GM19468 (cell line): ENCODE measurements around the gene COQ8A.

Source experiments
- ATAC-seq: cut with Tn5 transposase; IDR thresholded peaks from one replicate; pipeline ENCODE4 v1.9.1; 2021; ENCODE audit warnings: mild to moderate bottlenecking, moderate library complexity, moderate number of reproducible peaks; ENCODE audit not compliant: unreplicated experiment; ENCODE audit errors: extremely low read depth

COQ8A gene

DNA sequence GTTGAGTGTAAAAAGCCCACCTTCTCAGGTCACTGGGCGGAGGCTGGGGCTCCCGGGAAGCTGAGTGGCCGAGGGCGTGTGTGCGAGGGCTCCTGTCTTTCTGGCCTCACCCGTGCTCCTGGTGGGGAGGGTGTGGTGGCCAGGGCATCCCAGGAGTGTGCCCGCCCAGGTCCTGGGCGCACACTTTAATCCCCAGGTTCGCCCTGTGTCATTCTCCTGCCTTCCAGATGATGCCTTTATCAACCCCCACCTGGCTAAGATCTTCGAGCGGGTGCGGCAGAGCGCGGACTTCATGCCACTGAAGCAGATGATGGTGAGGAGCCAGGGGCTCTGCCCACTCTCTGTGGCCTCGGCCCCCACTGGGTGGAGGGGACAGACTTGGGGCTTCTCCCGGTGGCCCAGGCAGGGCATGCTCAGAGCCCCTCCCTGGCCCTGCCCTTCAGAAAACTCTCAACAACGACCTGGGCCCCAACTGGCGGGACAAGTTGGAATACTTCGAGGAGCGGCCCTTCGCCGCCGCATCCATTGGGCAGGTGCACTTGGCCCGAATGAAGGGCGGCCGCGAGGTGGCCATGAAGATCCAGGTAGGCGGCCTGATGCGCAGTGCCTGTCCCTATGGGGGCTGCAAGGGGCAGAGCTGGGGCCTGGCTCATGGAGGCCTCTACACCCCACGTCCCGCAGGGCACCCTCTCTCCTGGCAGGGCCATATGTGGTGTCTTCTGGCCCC is 42.5 kb downstream of the COQ8A start:
- ATAC-seq: no peak

DNA sequence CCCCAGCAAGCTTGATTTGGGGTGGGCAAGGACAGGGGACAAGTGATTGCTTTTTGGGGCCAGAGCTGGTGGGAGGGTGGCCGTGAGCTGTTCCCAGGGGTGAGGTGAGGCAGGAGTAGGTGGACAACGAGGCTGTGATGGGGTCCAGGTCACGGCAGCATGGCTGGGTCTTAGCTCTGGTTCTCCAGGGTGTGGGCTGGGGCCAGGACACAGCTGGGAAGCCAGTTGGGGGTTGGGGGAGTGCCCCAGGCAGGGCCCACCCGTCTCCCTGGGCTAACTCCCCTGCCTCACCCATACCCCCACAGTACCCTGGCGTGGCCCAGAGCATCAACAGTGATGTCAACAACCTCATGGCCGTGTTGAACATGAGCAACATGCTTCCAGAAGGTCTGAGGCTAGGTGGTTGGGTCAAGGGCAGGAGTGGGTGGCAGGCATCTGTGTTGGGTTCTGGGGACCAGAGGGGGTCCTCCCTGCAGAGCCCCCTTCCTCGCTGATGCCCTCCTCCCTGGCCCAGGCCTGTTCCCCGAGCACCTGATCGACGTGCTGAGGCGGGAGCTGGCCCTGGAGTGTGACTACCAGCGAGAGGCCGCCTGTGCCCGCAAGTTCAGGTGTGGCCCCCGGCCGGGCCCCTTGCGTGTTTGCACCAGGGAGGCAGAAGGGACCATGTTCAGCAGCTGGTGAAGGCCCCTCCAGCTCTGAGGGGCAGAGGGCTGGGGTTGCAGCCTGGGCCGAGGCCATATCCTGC is 43.3 kb downstream of the COQ8A start:
- no peak for ATAC-seq

DNA sequence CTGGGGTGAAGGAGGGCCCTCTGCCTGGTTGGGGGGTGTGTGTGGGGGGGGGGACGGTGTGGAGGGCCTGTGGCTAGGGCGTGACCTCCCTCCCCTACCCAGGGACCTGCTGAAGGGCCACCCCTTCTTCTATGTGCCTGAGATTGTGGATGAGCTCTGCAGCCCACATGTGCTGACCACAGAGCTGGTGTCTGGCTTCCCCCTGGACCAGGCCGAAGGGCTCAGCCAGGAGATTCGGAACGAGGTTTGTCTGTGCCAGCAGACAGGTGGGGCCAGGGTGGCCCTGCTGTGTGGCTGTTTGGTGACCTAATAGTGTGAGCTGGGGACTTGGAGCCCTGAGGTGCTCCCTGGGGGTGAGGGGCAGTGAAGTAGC is 43.9 kb downstream of the COQ8A start:
- no peak for ATAC-seq

DNA sequence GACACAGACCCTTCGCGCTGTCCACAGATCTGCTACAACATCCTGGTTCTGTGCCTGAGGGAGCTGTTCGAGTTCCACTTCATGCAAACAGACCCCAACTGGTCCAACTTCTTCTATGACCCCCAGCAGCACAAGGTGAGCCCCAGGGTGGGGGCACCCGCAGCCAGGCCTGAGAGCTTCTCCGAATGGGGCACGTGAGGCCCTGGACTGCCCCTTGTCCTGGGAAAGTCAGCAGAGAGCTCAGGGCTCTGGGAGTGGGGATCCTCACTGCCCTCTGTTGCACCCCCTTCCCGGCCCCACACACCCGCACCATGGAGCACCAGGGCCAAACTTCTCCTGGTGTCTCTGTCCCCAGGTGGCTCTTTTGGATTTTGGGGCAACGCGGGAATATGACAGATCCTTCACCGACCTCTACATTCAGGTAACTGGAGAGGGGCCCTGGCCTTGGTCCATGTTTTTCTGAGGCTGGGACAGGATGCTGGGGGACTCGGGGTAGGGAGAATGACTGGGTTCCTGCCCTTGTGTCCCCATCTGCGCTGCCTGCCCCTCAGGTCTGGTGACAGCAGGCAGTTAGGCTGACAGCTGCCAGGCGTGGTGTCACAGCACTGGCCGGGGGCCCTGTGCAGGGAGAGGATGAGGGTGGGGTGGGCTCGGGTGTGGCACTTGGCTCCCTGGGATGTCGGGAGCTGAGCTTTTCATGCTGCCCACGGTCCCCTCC is 44.6 kb downstream of the COQ8A start:
- ATAC-seq: no peak

GRCh38 chr1:226985239-226985838 is 45.2 kb downstream of the COQ8A start:
- ATAC-seq: no peak

DNA sequence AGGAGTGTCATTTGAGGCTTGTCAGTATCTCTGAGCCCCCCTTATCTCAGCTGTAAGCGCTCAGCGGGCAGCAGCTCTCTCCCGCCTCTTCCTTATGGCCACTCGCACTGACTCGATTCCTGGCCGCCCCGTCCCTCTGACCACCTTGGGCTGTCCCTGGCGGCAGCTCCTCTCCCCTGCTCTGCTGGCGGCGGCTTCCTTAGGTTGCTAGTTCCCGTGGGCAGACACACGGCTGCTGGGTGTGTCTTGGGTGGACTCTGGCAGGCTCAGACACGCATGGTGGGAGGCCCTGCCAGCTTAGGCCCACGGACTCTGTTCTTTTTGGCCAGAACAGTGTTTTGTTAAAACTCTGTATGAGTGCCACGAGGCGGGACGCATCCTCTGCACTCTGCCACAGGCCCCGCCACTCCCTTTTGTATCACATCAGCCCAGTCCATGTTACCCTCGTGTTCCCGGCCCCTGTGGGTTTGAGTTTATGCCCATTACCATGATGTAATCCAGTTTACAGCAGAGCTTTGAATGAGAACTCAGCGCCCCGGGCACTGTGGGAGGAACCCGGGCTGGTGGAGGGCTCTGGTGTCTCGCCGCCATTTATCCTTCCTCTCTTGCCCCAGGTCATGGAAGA is 45.9 kb downstream of the COQ8A start:
- ATAC-seq: no peak

DNA sequence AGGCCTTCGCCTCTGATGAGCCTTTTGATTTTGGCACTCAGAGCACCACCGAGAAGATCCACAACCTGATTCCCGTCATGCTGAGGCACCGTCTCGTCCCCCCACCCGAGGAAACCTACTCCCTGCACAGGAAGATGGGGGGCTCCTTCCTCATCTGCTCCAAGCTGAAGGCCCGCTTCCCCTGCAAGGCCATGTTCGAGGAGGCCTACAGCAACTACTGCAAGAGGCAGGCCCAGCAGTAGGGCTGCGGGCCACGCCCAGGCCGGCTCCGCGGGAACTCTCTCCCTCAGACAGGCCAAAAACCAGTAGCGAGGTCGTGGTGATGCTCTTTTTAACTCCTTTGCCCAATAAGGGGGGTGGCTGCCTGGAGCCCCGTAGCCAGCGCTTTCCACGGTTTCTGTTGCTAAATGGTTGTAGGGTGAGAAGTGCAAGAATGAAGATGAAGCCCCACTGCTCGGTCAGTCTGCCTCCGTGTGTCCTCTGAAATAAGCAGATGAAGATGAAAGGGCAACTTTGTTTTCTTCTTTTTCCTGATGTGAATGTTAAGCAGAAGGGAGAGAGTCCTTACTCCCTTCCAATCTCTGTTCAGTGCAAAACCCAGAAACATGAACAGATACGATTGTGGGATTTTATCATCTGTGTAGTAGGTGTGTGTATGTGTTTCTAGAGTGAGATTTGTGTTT is 46.5 kb downstream of the COQ8A start:
- ATAC-seq: no peak

DNA sequence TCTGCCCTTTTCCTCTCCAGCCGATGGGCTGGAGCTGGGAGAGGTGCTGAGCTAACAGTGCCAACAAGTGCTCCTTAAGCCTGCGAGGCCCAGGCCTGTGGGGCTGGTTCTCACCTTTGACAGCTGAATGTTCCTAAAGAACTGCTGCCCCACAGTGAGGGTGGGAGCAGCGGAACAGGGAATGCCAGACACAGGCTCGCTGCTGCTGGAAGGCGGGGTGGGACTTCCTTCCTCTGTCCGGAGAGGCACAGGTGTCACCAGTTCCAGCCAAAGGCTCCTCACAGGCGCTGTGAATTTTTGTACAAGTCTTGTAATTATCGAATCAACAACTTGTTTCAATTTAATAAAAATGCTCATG is 47.1 kb downstream of the COQ8A start:
- ATAC-seq: no peak

DNA sequence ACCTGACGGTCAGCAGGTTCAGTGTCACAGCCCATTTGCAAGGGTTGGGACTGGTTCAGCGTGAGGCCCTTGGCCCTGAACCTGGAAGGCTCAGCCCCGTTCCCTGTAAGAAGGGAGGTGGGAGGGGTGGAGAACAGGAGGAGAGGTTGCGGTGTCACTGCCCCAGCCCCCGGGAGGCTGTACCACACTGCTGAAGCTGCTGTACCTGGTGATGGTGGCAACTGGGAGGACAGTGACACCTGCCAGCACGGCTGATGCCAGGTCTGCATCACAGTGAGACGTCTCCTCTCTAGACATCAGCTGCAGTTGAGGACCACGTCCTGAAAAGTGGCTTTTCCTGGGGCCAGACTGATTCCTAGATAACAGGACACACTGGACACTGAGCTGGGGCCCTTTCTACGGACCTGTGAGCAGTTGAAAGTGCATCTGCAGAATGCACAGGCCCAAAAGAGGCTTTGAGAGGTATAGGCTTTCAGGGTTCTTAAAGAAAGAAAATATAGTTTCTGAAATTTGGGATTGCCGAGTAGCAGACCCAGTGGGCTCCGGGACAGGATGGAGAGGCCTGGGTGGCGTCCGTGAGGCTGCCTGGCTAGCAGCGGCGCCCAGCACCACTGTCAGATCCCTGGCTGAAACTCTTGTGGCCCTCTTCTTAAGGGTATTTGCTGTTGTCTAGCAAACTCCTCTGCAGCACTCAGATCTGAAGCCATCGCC is 47.7 kb downstream of the COQ8A start:
- no peak for ATAC-seq

- no peak for ATAC-seq
Measured at GRCh38 chr1:226988334-226988666, 48.2 kb downstream of the COQ8A start.

- ATAC-seq: no peak
Measured at GRCh38 chr1:226989085-226989920, 49.2 kb downstream of the COQ8A start.

DNA sequence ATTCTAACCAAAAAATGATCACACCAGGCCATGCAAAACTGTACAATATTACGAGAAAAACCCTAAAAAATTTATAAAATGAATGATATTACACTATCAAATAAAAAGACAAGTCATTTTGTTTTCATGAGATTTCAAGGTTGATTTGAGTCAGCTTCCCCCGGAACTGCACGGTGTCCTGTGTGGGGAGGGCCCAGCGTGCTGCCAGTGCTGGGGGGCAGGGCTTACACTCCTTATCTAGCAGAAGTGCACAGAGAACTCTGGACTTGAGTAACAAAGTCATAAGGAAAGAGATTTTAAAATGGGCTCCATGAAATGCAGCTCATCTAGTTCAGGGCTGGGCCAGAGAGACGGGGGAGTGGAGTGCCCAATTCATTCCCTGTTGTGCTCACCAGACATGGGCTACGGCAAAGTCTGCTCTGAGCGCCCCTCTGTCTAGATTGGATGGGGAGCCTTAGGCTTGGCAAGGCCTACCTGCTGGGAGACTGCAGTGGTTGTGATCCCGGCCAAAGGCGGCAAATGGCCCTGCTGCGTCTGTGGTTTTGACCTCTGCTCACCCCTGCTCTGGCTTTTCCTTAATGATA is 50.1 kb downstream of the COQ8A start:
- no peak for ATAC-seq

- ATAC-seq: no peak
Measured at GRCh38 chr1:226991920-226992319, 51.8 kb downstream of the COQ8A start.

DNA sequence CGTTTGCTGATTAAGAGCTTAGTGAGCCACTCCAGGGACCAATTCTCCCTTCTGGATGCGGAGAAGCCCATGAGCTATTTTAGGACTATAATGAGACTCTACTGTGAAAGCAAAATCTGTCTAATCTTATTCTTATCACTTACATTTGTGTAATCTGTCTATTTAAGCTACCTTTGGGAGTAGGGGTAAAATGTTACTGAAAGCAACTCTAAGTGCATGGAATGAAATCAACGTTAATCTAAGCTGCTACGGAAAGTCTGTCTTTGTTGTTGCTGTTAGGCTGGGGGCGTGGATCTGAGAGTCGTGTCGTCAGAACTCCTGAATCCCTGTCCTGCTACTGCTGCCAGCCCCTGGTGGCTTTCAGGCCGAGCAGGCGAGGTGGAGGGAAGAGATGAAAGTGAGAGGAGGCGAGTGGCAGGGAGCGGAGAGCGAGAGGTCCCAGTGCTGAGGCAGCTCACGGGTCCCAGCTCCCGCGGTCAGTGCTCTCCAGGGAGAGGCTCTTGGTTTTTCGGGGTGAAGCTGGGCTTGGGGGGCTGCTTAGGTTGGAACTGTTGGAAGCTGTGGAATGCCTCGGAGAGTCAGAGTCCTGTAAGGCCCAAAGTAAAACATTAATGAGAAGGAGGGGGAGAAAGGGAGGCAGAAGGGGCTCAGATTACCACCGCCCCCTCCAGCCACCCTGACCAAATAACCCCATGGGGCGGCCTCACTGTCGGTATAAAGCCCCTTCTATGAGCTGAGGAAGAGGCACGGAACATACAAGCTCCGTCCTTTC is 53.9 kb downstream of the COQ8A start:
- no peak for ATAC-seq

DNA sequence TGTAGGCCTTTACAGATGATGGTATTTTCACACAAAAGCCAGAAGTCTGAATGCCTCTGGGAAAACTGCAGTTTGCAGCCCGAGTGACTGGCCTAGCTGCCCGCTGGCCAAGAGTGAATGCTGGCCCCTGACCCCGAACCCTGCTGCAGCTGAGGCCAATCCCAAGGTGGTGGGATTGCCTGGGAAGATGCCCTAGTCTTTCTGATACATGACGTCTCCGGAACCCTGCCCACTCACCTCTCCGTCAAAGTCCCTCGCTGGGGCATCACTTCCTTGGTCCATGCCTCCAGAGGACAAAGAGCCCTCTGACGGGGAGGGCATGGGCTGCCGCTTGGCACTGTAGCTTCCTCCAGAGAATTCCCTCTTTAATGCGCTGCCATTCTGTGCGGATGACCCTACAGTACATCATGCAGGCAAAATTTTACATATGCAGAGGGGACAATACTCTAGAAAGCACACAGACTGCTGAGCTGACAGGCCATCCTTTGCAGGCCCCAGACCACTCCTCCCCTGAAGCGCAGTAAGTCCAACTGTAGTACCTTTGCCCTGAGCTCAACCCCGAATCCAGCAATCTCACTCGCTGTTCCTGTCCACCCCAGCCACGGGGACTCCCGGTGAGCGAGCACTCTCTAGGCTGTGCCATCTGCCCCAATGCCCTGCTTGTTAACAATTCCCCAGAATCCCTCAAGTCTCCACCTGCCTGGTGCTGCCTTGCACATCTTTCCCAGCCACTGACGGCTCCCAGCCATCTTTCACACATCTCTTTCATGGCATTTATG is 54.7 kb downstream of the COQ8A start:
- no peak for ATAC-seq

DNA sequence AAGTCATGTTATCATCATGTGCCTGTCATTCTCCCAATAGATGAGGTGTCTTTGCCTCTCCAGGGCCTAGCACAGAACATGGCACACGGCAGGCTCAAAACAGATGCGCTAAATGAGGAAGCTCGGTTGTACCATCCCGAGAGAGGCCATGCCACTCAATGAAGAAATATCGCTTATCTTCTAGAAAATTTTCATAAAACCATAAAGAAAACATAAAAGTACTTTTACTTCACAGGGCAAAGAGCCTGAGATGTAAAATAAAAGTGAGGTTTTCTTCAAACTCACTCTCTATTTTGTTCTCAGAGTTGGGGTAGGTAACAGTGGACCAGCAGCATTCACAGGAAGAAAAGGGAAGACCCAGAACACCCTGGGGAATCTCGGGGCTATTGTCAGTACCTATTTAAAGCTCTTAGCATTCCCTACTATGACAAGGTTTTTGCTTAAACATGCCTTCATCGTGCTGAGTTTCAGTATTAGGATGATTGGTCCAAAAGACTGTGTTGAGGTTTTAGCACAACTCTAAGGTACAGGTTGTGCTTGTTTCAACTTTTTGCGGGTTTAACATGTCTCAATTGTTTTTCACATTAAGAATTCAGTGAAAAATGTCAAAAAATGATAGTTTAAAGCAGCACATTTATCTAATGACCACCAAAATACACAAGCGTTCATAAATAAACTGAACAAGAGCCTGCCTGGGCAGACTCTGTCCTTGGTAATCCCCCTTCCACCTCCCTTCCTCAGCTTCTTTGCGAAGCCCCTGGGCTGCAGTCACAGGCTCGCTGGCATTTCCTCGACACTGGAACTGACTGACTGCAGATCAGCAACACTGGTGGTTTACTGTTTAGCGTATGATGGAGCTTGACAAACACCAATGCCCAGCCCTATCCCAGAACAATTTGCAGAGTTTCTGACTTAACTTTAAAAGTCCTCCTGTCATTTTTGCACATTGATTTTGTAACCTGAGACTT is 55.6 kb downstream of the COQ8A start:
- peak; percentile 61 for ATAC-seq
